Measurements from ENCODE around the gene PMEL.

GRCh38 chr12:56010111-56010570 lies 44.3 kb upstream of the PMEL start:
- TF ChIP-seq CTCF (optimal IDR thresholded peaks at IDR 0.05 in 1 of 3, IDR thresholded peaks at IDR 0.05 in 1 of 3, conservative IDR thresholded peaks at IDR 0.05 in 1 of 3; ENCODE audit: extremely low read depth in 1 of 3, insufficient read depth in 2 of 3, low read length in 3 of 3) (no peak), EZH2 (IDR thresholded peaks at IDR 0.05; ENCODE audit: low read length) (no peak)

Data from keratinocyte (primary cell).